ENCODE measurements around the gene RAET1G.

- TF ChIP-seq CTCF (IDR thresholded peaks at IDR 0.05; ENCODE audit: extremely low read depth in 1 of 2, insufficient read depth in 1 of 2, low read depth in 1 of 2, low read length in 2 of 2) (no peak), POLR2A (IDR thresholded peaks at IDR 0.05; ENCODE audit: low read depth, low read length) (no peak), EZH2 (IDR thresholded peaks at IDR 0.05; ENCODE audit: borderline replicate concordance, low read depth, low read length, severe bottlenecking) (no peak), POLR2AphosphoS5 (IDR thresholded peaks at IDR 0.05; ENCODE audit: insufficient read depth, low read depth, low read length) (no peak), MYC (IDR thresholded peaks at IDR 0.05; ENCODE audit: low read depth, low read length) (no peak)
- TF ChIP-seq, protein P1, sequence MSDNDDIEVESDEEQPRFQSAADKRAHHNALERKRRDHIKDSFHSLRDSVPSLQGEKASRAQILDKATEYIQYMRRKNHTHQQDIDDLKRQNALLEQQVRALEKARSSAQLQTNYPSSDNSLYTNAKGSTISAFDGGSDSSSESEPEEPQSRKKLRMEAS (IDR thresholded peaks at IDR 0.05; ENCODE audit: insufficient read depth, insufficient read length), result no peak
Measured at GRCh38 chr6:149951096-149951495, 28.2 kb upstream of the RAET1G start.

Data from endothelial cell of umbilical vein (primary cell).